BJ (cell line): Measurements from ENCODE around the gene CDH23. TPM values are rescaled to one million over a fixed set of nuclear protein-coding genes. Genes with fewer than 3 reads are reported as not detected.
A peak's percentile ranks its signal among the peaks of the same experiment; 100 is the strongest.

Source experiments
- CTCF ChIA-PET: fragments of 350-600 bp; formaldehyde crosslinking; extraction: SDS; loops from one replicate; lab custom pipeline; 2021; ENCODE audit warnings: antibody characterized with exemption, inconsistent platforms; lab: Yijun Ruan, JAX
- POLR2A ChIA-PET: fragments of 300-600 bp; sonication (Branson Sonifier 250); formaldehyde crosslinking; extraction: SDS; loops from one replicate; lab custom pipeline; 2021; ENCODE audit warnings: antibody characterized with exemption; lab: Charles Lee
- DNase-seq: peaks from one replicate; pipeline ENCODE4 v3.0.0-alpha.2; 2011; ENCODE audit warnings: low read depth
- H3K27me3 ChIP-seq: 2 replicates; pipeline ENCODE4 v1.6.0; 2011; ENCODE audit warnings: low read length; ENCODE audit not compliant: control insufficient read depth, insufficient read depth
- H3K36me3 ChIP-seq: 2 replicates; pipeline ENCODE4 v1.5.1; 2011; ENCODE audit warnings: low read length; ENCODE audit not compliant: control insufficient read depth, insufficient read depth
- H3K4me3 ChIP-seq: 2 replicates; pipeline ENCODE4 v1.5.1; 2011; ENCODE audit warnings: low read depth, mild to moderate bottlenecking, control low read depth, low read length
- CTCF ChIP-seq: IDR thresholded peaks from 2 replicates; pipeline ENCODE4 v1.5.1; 2011; ENCODE audit warnings: low read depth, mild to moderate bottlenecking, control low read depth, inconsistent platforms, low read length, moderate library complexity; ENCODE audit not compliant: insufficient read depth
- polyA plus RNA-seq: library from polyadenylated mRNA; depleted of rRNA; stranded (reverse); fragments of >200 nt; gene quantifications from 2 replicates; pipeline ENCODE4 v1.2.3, GENCODE V29; 2011

Gene CDH23
- polyA plus RNA-seq, 1 experiment, result 0.05 TPM

DNA sequence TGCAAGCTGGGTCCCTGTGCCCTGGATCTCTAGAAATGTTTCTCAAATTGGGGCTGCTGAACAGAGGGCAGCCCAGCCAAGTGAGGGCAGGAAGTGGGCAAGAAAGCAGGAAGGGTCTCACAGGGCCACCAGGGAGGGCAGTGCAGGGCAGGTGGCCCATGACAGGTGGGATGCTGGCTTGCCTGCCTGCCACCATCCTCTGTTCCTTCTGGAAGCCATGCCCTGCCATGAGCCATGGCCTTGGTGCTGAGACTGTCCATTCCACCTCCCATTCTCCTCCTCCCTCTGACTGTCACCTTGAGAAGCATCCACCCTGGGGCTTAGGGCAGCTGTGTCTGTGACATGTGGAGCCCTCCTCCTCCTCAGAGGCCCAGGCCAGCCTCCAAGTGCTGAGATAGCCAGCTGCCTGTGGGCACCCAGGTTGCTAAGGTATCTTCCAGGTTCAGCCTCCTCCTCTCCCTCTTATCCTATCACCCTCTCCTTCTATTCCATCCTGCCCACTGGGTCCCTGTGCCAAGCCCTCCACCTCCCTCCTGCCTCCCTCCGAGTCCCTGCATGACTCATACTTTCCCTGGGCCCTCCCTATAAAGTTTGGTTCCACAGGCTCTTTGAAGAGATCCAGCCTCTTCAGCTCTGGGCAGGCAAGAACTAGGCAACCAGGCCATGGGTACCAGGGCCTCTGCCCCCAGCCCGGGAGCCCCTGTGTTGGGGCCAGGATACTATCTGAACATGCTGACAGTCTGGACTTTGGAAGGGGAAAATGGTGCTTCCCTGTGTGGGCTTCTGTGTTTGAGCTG is 375.3 kb downstream of the CDH23 start:
- POLR2A ChIA-PET, result no interaction called here
- peak overlapping the region; percentile 85 for H3K4me3 ChIP-seq

GRCh38 chr10:71772832-71773220 is 376.1 kb downstream of the CDH23 start:
- TF ChIP-seq CTCF, result no peak
- ChIA-PET POLR2A (interaction anchor here (0.6 kb wide), 1 partner anchor 14 kb away, joined by 4 read pairs; no protein-coding TSS in a partner anchor), CTCF (interaction anchor here (0.7 to 6.3 kb wide), 37 partner anchors 9 to 453 kb away, joined by 3 to 50 read pairs (median 5); no protein-coding TSS in a partner anchor)
- no peak for DNase-seq
- Histone ChIP-seq H3K27me3 (no peaks in the 10 kb centered on the region), H3K4me3 (peak overlapping the region; percentile 85), H3K36me3 (peaks cover 1% of the 10 kb centered on the region; the same call in 1 of the 2 replicates)

More for the DNA sequence above, 375.3 kb downstream of the CDH23 start:
- Histone ChIP-seq H3K27me3 (no peaks in the 10 kb centered on the region), H3K36me3 (peaks cover 1% of the 10 kb centered on the region; the same call in 1 of the 2 replicates)
- CTCF ChIA-PET, result interaction anchor here (0.5 to 6.3 kb wide), 19 partner anchors 15 to 452 kb away, joined by 3 to 50 read pairs (median 7); no protein-coding TSS in a partner anchor
- peak; percentile 39 for DNase-seq
- no peak for TF ChIP-seq CTCF

DNA sequence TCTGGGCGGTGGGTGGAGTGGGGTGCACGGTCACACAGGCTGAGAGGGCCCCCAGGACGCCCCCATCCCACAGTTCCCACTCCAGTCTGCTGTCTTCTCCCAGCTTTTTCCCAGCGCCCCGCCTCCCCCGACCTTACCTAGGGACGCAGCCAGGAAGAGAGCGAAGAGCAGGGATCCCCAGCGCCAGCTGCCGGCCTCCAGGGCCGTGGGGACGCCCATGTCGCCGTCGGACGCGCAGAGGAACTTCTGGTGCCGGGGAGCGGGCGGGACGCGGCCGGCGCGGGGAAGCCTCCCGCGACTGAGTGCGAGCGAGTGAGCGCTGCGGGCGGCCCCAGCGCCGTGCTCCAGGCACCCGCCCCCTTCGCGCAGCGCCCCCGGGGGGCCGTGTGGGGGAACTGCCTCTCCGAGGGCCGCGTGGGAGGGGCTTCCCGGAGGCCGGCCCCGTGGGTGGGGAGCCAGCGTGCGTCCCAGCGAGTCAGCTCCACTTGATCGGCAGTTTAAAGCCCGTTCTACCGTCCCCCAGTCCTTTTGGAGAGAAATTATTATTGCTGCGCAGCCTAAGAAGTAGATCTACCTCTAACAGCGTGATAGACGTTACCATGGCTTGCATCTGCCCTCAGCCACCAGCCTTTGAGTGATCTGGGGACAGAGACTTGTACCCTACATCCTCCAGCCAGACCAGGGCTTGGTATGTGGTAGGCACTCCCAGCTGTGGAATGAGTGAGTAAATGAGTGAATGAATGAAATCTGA is 376.7 kb downstream of the CDH23 start, which contains the start of gene VSIR:
VSIR (minus strand) TSS at position 300 of the 751 bp plus-strand sequence; CDS start at position 219, 81 bp downstream.
- peak; percentile 41 for DNase-seq
- H3K27me3 ChIP-seq, result no peaks in the 10 kb centered on the region
- peak; percentile 67 for TF ChIP-seq CTCF
- peak within 1 kb of the TSS; percentile 85 for H3K4me3 ChIP-seq
- H3K36me3 ChIP-seq, result peaks cover 1% of the 10 kb centered on the region; the same call in 1 of the 2 replicates
- ChIA-PET POLR2A (interaction anchor here (0.6 kb wide), 2 partner anchors 11 to 13 kb away, joined by 4 to 5 read pairs; no protein-coding TSS in a partner anchor), CTCF (interaction anchor here (0.6 to 6.3 kb wide), 41 partner anchors 9 to 460 kb away, joined by 3 to 50 read pairs (median 5); partner anchors contain the start of gene SLC29A3)

DNA sequence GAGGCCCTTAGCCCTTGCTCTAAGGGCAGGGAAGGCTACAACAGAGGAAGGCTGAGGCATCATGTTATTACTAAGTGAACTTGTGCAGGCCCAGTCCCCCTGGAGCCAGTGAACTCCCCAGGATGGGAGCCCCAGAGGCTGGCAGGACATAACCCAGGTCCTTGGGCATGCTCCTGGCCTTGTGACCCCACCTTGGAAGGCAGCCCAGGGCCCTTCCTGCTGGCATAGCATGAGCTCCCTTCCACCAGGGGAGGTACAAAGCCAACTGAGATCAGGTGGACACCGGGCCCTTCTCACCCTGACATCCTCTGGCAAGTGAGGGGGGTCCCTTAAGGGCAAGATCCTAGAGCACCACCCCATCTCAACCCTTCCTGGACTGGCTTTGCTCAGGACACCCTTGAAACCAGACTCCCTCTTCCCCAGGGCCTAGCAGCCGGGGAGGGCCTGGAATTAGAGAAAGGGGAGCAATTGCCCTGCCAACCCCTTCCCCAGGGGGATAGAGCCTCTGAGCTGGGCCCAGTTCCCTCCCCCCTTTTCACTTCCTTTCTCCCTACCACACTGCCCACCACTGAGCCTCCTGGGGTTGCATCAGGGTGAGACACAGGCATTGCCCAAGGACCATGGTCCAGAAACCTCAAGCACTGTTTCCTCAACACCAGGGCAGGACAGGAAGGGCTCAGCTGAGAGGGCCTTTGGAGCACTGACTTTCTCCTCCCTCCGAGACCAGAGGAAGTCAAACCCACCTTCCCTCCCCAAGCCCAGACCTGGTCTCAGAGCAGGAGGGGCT is 378.4 kb downstream of the CDH23 start:
- POLR2A ChIA-PET, result no interaction called here
- no peak for DNase-seq
- no peak overlapping the region for H3K4me3 ChIP-seq
- TF ChIP-seq CTCF, result no peak
- H3K27me3 ChIP-seq, result no peaks in the 10 kb centered on the region
- CTCF ChIA-PET, result interaction anchor here (1.0 to 6.3 kb wide), 8 partner anchors 38 to 461 kb away, joined by 3 to 50 read pairs (median 7); no protein-coding TSS in a partner anchor
- no peaks in the 10 kb centered on the region for H3K36me3 ChIP-seq
